NB4 (cell line): ENCODE measurements around the gene C9orf72.

Experiments used
- CTCF ChIP-seq: IDR thresholded peaks from one replicate; pipeline ENCODE4 v1.5.1; 2012; ENCODE audit warnings: low read depth, low read length
- POLR2A ChIP-seq: IDR thresholded peaks from 2 replicates; pipeline ENCODE4 v1.6.1; 2011; ENCODE audit warnings: mild to moderate bottlenecking; ENCODE audit not compliant: insufficient read length; ENCODE audit errors: extremely low read depth

GRCh38 chr9:27601396-27601795 lies 28.1 kb upstream of the C9orf72 start:
- no peak for TF ChIP-seq CTCF
- no peak for TF ChIP-seq POLR2A
